K562 (cell line): Measurements from ENCODE around the gene HTR3E. TPM values are rescaled to one million over a fixed set of nuclear protein-coding genes. Genes with fewer than 3 reads are reported as not detected.

Experiments used
- CLOCK ChIP-seq: fragments of 250-450 bp; sonication (Bioruptor Pico); IDR thresholded peaks from 2 replicates; pipeline ENCODE4 v1.4.0; 2020; ENCODE audit warnings: mild to moderate bottlenecking, moderate library complexity, borderline replicate concordance
- E2F6 ChIP-seq, 2 experiments: IDR thresholded peaks; 2 replicates each; pipeline ENCODE4 v1.6.1; 2011; ENCODE audit warnings: borderline replicate concordance in 1 of 2, control low read depth in 1 of 2, low read depth in 1 of 2, low read length in 1 of 2, mild to moderate bottlenecking in 1 of 2, mixed read lengths in 1 of 2, moderate library complexity in 1 of 2; ENCODE audit not compliant: insufficient read depth in 1 of 2, insufficient read length in 1 of 2, poor library complexity in 1 of 2, severe bottlenecking in 1 of 2; ENCODE audit errors: extremely low read depth in 1 of 2
- HNRNPK ChIP-seq: fragments of 200-400 bp; formaldehyde crosslinking; IDR thresholded peaks from one replicate; pipeline ENCODE4 v1.6.1; 2018; ENCODE audit warnings: mild to moderate bottlenecking, low read depth, low read length; ENCODE audit not compliant: poor library complexity, severe bottlenecking
- MYC ChIP-seq, 2 experiments: fragments of 250-450 bp in 1 of 2; sonication (Bioruptor Pico) in 1 of 2; IDR thresholded peaks; 2 replicates each; pipeline versions ENCODE4 v1.5.1 to v1.6.1; 2012 to 2021; ENCODE audit warnings: low read depth in 2 of 2, borderline replicate concordance in 1 of 2, improper control_type of control experiment in 1 of 2, low read length in 1 of 2, mild to moderate bottlenecking in 1 of 2, moderate library complexity in 1 of 2
- TCF3 ChIP-seq: sonication (generic); formaldehyde crosslinking; IDR thresholded peaks from 2 replicates; pipeline ENCODE4 v1.4.0; 2020; ENCODE audit warnings: mild to moderate bottlenecking, missing genetic modification reagents
- ZBTB11 ChIP-seq, 3 experiments: fragments of 200-800 bp in 1 of 3; fragments of 250-450 bp in 1 of 3; fragments of 450-650 bp in 1 of 3; sonication (Bioruptor Pico) in 1 of 3; sonication (Bioruptor generic) in 1 of 3; formaldehyde crosslinking in 1 of 3; IDR thresholded peaks; 2 replicates each; pipeline versions ENCODE4 v1.6.1 to v1.8.0; 2016 to 2022; ENCODE audit warnings: mild to moderate bottlenecking in 2 of 3, missing genetic modification characterization in 2 of 3, missing compliant biosample characterization in 1 of 3, moderate library complexity in 1 of 3
- ZFX ChIP-seq: sonication (generic); formaldehyde crosslinking; IDR thresholded peaks from 2 replicates; pipeline ENCODE4 v1.8.0; 2022; ENCODE audit warnings: mild to moderate bottlenecking, missing genetic modification reagents, moderate library complexity
- ZNF407 ChIP-seq: fragments of 450-650 bp; IDR thresholded peaks from 2 replicates; pipeline ENCODE4 v1.6.1; 2016; ENCODE audit warnings: low read depth
- ZNF79 ChIP-seq: fragments of 250-450 bp; sonication (Bioruptor Pico); IDR thresholded peaks from 2 replicates; pipeline ENCODE4 v1.4.0; 2020; ENCODE audit warnings: low read depth, mild to moderate bottlenecking, moderate library complexity
- polyA plus RNA-seq, 8 experiments: library from polyadenylated mRNA; depleted of rRNA in 4 of 8; stranded (reverse) in 5 of 8; unstranded in 3 of 8; fragments of >200 nt; fragmentation: Nextera tagmentation in 2 of 8; fragmentation: Illumina TruSeq in 1 of 8; extraction: Ambion mirVana in 2 of 8; extraction: Trizol in 1 of 8; gene quantifications; 2 replicates each; pipeline versions ENCODE4 v1.2.1 to v1.2.3, GENCODE V29; 2011 to 2014; ENCODE audit warnings: inconsistent platforms in 1 of 8, missing spikeins in 1 of 8
- total RNA-seq, 7 experiments: library from RNA; depleted of rRNA in 6 of 7; stranded (reverse); fragments of >200 nt in 6 of 7; fragmentation: Illumina TruSeq in 2 of 7; extraction: Trizol in 2 of 7; gene quantifications; 2 replicates each; pipeline versions ENCODE4 v1.2.1 to v1.2.3, GENCODE V29; 2011 to 2021; ENCODE audit warnings: low replicate concordance in 1 of 7

The HTR3E gene
- total and polyA plus RNA-seq, 9 of the 15 experiments (the other 6 are each of a cell fraction or from before 2014, with no cell fraction given), result not detected

- TF ChIP-seq ZNF79 (CRISPR knock-in tag) (no peak), HNRNPK (no peak), ZNF407 (no peak), E2F6 (IDR thresholded peaks at IDR 0.05; ENCODE audit: borderline replicate concordance in 1 of 2, extremely low read depth in 1 of 2, insufficient read depth in 1 of 2, insufficient read length in 1 of 2, low read depth in 1 of 2, low read length in 1 of 2, poor library complexity in 1 of 2, severe bottlenecking in 1 of 2) (no peak), TCF3 (peak; percentile 85), MYC (IDR thresholded peaks at IDR 0.05; ENCODE audit: low read depth, low read length) (peak; percentile 81; the same call in 1 of the 2 replicates), MYC (CRISPR knock-in tag; IDR thresholded peaks at IDR 0.05; ENCODE audit: borderline replicate concordance, low read depth) (no peak), ZFX (CRISPR knock-in tag) (peak; percentile 64), ZBTB11 (CRISPR knock-in tag; IDR thresholded peaks at IDR 0.05) (peak in 1 of 3 experiments; percentile 54; a peak in 2 of 6 replicates), CLOCK (CRISPR knock-in tag) (no peak)
Measured at GRCh38 chr3:184067573-184068055, 29.2 kb upstream of the HTR3E start (continued).
